IPS-15b (cell line): Measurements from ENCODE around the gene ZKSCAN7.

ENCODE experiments used
- H3K27me3 ChIP-seq: one replicate; pipeline ENCODE4 v1.6.1; 2013; ENCODE audit warnings: low read length; ENCODE audit not compliant: control insufficient read depth, insufficient read depth
- H3K36me3 ChIP-seq: one replicate; pipeline ENCODE4 v1.6.1; 2013; ENCODE audit warnings: low read length; ENCODE audit not compliant: control insufficient read depth, insufficient read depth
- H3K4me1 ChIP-seq: one replicate; pipeline ENCODE4 v1.6.1; 2013; ENCODE audit warnings: mild to moderate bottlenecking, low read length; ENCODE audit not compliant: control insufficient read depth, insufficient read depth
- H3K4me3 ChIP-seq: one replicate; pipeline ENCODE4 v1.5.1; 2013; ENCODE audit warnings: low read depth, low read length
- H3K9ac ChIP-seq: one replicate; pipeline ENCODE4 v1.6.1; 2013; ENCODE audit warnings: low read depth, mild to moderate bottlenecking, low read length
- H3K9me3 ChIP-seq: one replicate; pipeline ENCODE4 v1.6.1; 2013; ENCODE audit warnings: mild to moderate bottlenecking, low read length; ENCODE audit not compliant: control insufficient read depth, insufficient read depth

ZKSCAN7 gene

GRCh38 chr3:44554626-44555592 lies at the start of gene ZKSCAN7:
TSS of gene ZKSCAN7 (plus strand) at chr3:44555193. CDS start at chr3:44557048, 1,855 bp downstream.
- Histone ChIP-seq H3K9ac (peak within 1 kb of the TSS; percentile 96), H3K9me3 (no peaks in the 10 kb centered on the region), H3K36me3 (peaks cover 14% of the 10 kb centered on the region), H3K4me3 (peak within 1 kb of the TSS; percentile 99), H3K27me3 (peaks cover 21% of the 10 kb centered on the region), H3K4me1 (peaks cover 5% of the 10 kb centered on the region)

- Histone ChIP-seq H3K36me3 (peaks cover 3% of the 10 kb centered on the region), H3K27me3 (no peaks in the 10 kb centered on the region), H3K4me3 (no peak overlapping the region), H3K9me3 (no peaks in the 10 kb centered on the region), H3K9ac (no peak overlapping the region), H3K4me1 (peaks cover 5% of the 10 kb centered on the region)
These were observed 48.4 kb upstream of the ZKSCAN7 start for GRCh38 chr3:44506556-44506955.

GRCh38 chr3:44506961-44507360 lies 48.0 kb upstream of the ZKSCAN7 start:
- Histone ChIP-seq H3K36me3 (no peaks in the 10 kb centered on the region), H3K27me3 (no peaks in the 10 kb centered on the region), H3K4me1 (peaks cover 5% of the 10 kb centered on the region), H3K9ac (no peak overlapping the region), H3K9me3 (no peaks in the 10 kb centered on the region), H3K4me3 (no peak overlapping the region)

GRCh38 chr3:44509393-44509921 lies 45.5 kb upstream of the ZKSCAN7 start:
- H3K27me3 ChIP-seq = no peaks in the 10 kb centered on the region
- H3K36me3 ChIP-seq = no peaks in the 10 kb centered on the region
- H3K9me3 ChIP-seq = no peaks in the 10 kb centered on the region
- no peak overlapping the region for H3K9ac ChIP-seq
- H3K4me3 ChIP-seq = peak overlapping the region; percentile 88
- H3K4me1 ChIP-seq = peaks cover 5% of the 10 kb centered on the region

GRCh38 chr3:44510000-44510368 lies 45.0 kb upstream of the ZKSCAN7 start:
- Histone ChIP-seq H3K36me3 (no peaks in the 10 kb centered on the region), H3K9me3 (no peaks in the 10 kb centered on the region), H3K4me3 (peak overlapping the region; percentile 88), H3K27me3 (no peaks in the 10 kb centered on the region), H3K9ac (peak overlapping the region; percentile 65), H3K4me1 (peaks cover 5% of the 10 kb centered on the region)

- no peaks in the 10 kb centered on the region for H3K36me3 ChIP-seq
- no peaks in the 10 kb centered on the region for H3K27me3 ChIP-seq
- no peaks in the 10 kb centered on the region for H3K9me3 ChIP-seq
These were observed 43.8 kb upstream of the ZKSCAN7 start for GRCh38 chr3:44511238-44511566.

GRCh38 chr3:44513513-44513912 lies 41.5 kb upstream of the ZKSCAN7 start:
- Histone ChIP-seq H3K36me3 (no peaks in the 10 kb centered on the region), H3K9ac (no peak overlapping the region), H3K4me1 (peaks cover 2% of the 10 kb centered on the region), H3K27me3 (no peaks in the 10 kb centered on the region), H3K4me3 (no peak overlapping the region), H3K9me3 (no peaks in the 10 kb centered on the region)

More at GRCh38 chr3:44511238-44511566, 43.8 kb upstream of the ZKSCAN7 start:
- peaks cover 5% of the 10 kb centered on the region for H3K4me1 ChIP-seq
- peak overlapping the region; percentile 68 for H3K4me3 ChIP-seq
- peak overlapping the region; percentile 71 for H3K9ac ChIP-seq

- peaks cover 2% of the 10 kb centered on the region for H3K4me1 ChIP-seq
- no peaks in the 10 kb centered on the region for H3K27me3 ChIP-seq
- H3K4me3 ChIP-seq = no peak overlapping the region
- no peak overlapping the region for H3K9ac ChIP-seq
- H3K36me3 ChIP-seq = no peaks in the 10 kb centered on the region
- H3K9me3 ChIP-seq = no peaks in the 10 kb centered on the region
These were observed 38.8 kb upstream of the ZKSCAN7 start for GRCh38 chr3:44516230-44516629.

GRCh38 chr3:44518782-44519156 lies 36.2 kb upstream of the ZKSCAN7 start:
- H3K4me1 ChIP-seq = no peaks in the 10 kb centered on the region
- H3K9me3 ChIP-seq = no peaks in the 10 kb centered on the region
- no peak overlapping the region for H3K4me3 ChIP-seq
- no peaks in the 10 kb centered on the region for H3K36me3 ChIP-seq
- no peak overlapping the region for H3K9ac ChIP-seq
- H3K27me3 ChIP-seq = no peaks in the 10 kb centered on the region

GRCh38 chr3:44521721-44522120 lies 33.3 kb upstream of the ZKSCAN7 start:
- Histone ChIP-seq H3K4me1 (no peaks in the 10 kb centered on the region), H3K4me3 (no peak overlapping the region), H3K9ac (no peak overlapping the region), H3K27me3 (no peaks in the 10 kb centered on the region), H3K36me3 (no peaks in the 10 kb centered on the region), H3K9me3 (no peaks in the 10 kb centered on the region)

GRCh38 chr3:44522494-44522933 lies 32.5 kb upstream of the ZKSCAN7 start:
- H3K9me3 ChIP-seq = no peaks in the 10 kb centered on the region

GRCh38 chr3:44525060-44525459 lies 29.9 kb upstream of the ZKSCAN7 start:
- H3K27me3 ChIP-seq = peaks cover 2% of the 10 kb centered on the region
- H3K9me3 ChIP-seq = no peaks in the 10 kb centered on the region
- H3K4me3 ChIP-seq = no peak overlapping the region
- no peak overlapping the region for H3K9ac ChIP-seq
- H3K4me1 ChIP-seq = no peaks in the 10 kb centered on the region
- no peaks in the 10 kb centered on the region for H3K36me3 ChIP-seq

More at GRCh38 chr3:44522494-44522933, 32.5 kb upstream of the ZKSCAN7 start:
- no peaks in the 10 kb centered on the region for H3K27me3 ChIP-seq
- no peaks in the 10 kb centered on the region for H3K36me3 ChIP-seq
- H3K4me1 ChIP-seq = no peaks in the 10 kb centered on the region
- no peak overlapping the region for H3K9ac ChIP-seq
- no peak overlapping the region for H3K4me3 ChIP-seq
